ENCODE measurements around the gene GLIPR1L1. TPM values are rescaled to one million over a fixed set of nuclear protein-coding genes. Genes with fewer than 3 reads are reported as not detected.

The GLIPR1L1 gene
- total RNA-seq, 1 experiment from 2014 or later, result not detected

- TF ChIP-seq ZNF219 (CRISPR knock-in tag; IDR thresholded peaks at IDR 0.05; ENCODE audit: borderline replicate concordance), result no peak
- no peak for TF ChIP-seq AFF4 (CRISPR knock-in tag; IDR thresholded peaks at IDR 0.05; ENCODE audit: borderline replicate concordance)
- TF ChIP-seq ZNF317 (CRISPR knock-in tag; IDR thresholded peaks at IDR 0.05; ENCODE audit: borderline replicate concordance, low read depth), result no peak
- no peak for TF ChIP-seq GTF2I (CRISPR knock-in tag; conservative IDR thresholded peaks at IDR 0.05)
- CTCF ChIA-PET, result no interaction called here
- H3K36me3 Mint-ChIP-seq, result no peaks in the 10 kb centered on the region
- no peak overlapping the region for H3K4me3 Mint-ChIP-seq
- DNase-seq (ENCODE audit: low spot score), result no peak
- H3K4me1 Mint-ChIP-seq, result no peaks in the 10 kb centered on the region; the same call in 1 of the 2 replicates
- ATAC-seq, result no peak
- no peaks in the 10 kb centered on the region for H3K27me3 Mint-ChIP-seq (ENCODE audit: low read depth)
- no peaks in the 10 kb centered on the region for H3K9me3 Mint-ChIP-seq
- H3K27ac Mint-ChIP-seq, result no peak overlapping the region
- POLR2A ChIA-PET, result no interaction called here
Observed at GRCh38 chr12:75315518-75315917, 19.0 kb upstream of the GLIPR1L1 start.

GRCh38 chr12:75317784-75318183 is 16.7 kb upstream of the GLIPR1L1 start:
- CTCF ChIA-PET, result no interaction called here
- Mint-ChIP-seq H3K4me3 (no peak overlapping the region), H3K27ac (no peak overlapping the region), H3K4me1 (no peaks in the 10 kb centered on the region), H3K9me3 (no peaks in the 10 kb centered on the region), H3K36me3 (no peaks in the 10 kb centered on the region), H3K27me3 (ENCODE audit: low read depth) (no peaks in the 10 kb centered on the region)
- POLR2A ChIA-PET, result no interaction called here
- TF ChIP-seq MLX (CRISPR knock-in tag; IDR thresholded peaks at IDR 0.05), result no peak
- TF ChIP-seq ZMAT4 (CRISPR knock-in tag; IDR thresholded peaks at IDR 0.05), result no peak
- TF ChIP-seq FOXP1 (CRISPR knock-in tag; IDR thresholded peaks at IDR 0.05; ENCODE audit: borderline replicate concordance), result no peak
- TF ChIP-seq ZNF425 (CRISPR knock-in tag; conservative IDR thresholded peaks at IDR 0.05), result no peak
- no peak for TF ChIP-seq RORB (CRISPR knock-in tag; IDR thresholded peaks at IDR 0.05)
- TF ChIP-seq CTCF (IDR thresholded peaks at IDR 0.05), result no peak
- TF ChIP-seq ESRRA (CRISPR knock-in tag; IDR thresholded peaks at IDR 0.05; ENCODE audit: borderline replicate concordance), result no peak
- TF ChIP-seq NR1H2 (CRISPR knock-in tag; IDR thresholded peaks at IDR 0.05), result no peak
- TF ChIP-seq ZNF512 (CRISPR knock-in tag; IDR thresholded peaks at IDR 0.05; ENCODE audit: borderline replicate concordance), result no peak
- no peak for TF ChIP-seq TCF7 (CRISPR knock-in tag; IDR thresholded peaks at IDR 0.05; ENCODE audit: low read depth)
- TF ChIP-seq TP53 (CRISPR knock-in tag; IDR thresholded peaks at IDR 0.05), result no peak
- no peak for TF ChIP-seq GRHL2 (CRISPR knock-in tag; IDR thresholded peaks at IDR 0.05; ENCODE audit: insufficient replicate concordance, severe bottlenecking)
- TF ChIP-seq MAX (CRISPR knock-in tag; IDR thresholded peaks at IDR 0.05), result no peak
- no peak for TF ChIP-seq EMX1 (CRISPR knock-in tag; IDR thresholded peaks at IDR 0.05)
- no peak for TF ChIP-seq ZSCAN18 (CRISPR knock-in tag; IDR thresholded peaks at IDR 0.05)
- no peak for TF ChIP-seq ZNF671 (CRISPR knock-in tag; IDR thresholded peaks at IDR 0.05)
- TF ChIP-seq KAT7 (CRISPR knock-in tag; IDR thresholded peaks at IDR 0.05; ENCODE audit: borderline replicate concordance), result no peak
- DNase-seq (ENCODE audit: low spot score), result no peak
- no peak for ATAC-seq
